ENCODE results near the gene SLC25A21.
"Not testable (repeated sequence)": the region's sequence is repeated elsewhere in the genome, so short reads cannot be mapped to it uniquely, and the experiment has no call there.

Gene SLC25A21

GRCh38 chr14:37172024-37172869 lies at the start of gene SLC25A21:
TSS of gene SLC25A21 (minus strand) at chr14:37172606.
- H3K4me3 ChIP-seq (ENCODE audit: low read depth, low read length), result peak within 1 kb of the TSS; percentile 91

- H3K4me3 ChIP-seq (ENCODE audit: low read depth, low read length), result no peak overlapping the region
Measured at GRCh38 chr14:37221073-37221472, 48.7 kb upstream of the SLC25A21 start.

- H3K4me3 ChIP-seq (ENCODE audit: low read depth, low read length), result no peak overlapping the region
Measured at GRCh38 chr14:37215345-37215744, 42.9 kb upstream of the SLC25A21 start.

GRCh38 chr14:37213016-37213415 lies 40.6 kb upstream of the SLC25A21 start:
- H3K4me3 ChIP-seq (ENCODE audit: low read depth, low read length), result no peak overlapping the region

GRCh38 chr14:37210448-37210847 lies 38.0 kb upstream of the SLC25A21 start:
- H3K4me3 ChIP-seq (ENCODE audit: low read depth, low read length), result no peak overlapping the region

- H3K4me3 ChIP-seq (ENCODE audit: low read depth, low read length), result not testable (repeated sequence)
Measured at GRCh38 chr14:37209617-37210016, 37.2 kb upstream of the SLC25A21 start.

GRCh38 chr14:37205623-37206605 lies 33.5 kb upstream of the SLC25A21 start:
- H3K4me3 ChIP-seq (ENCODE audit: low read depth, low read length), result not testable (repeated sequence)

GRCh38 chr14:37203423-37203822 lies 31.0 kb upstream of the SLC25A21 start:
- no peak overlapping the region for H3K4me3 ChIP-seq (ENCODE audit: low read depth, low read length)

GRCh38 chr14:37202812-37203211 lies 30.4 kb upstream of the SLC25A21 start:
- no peak overlapping the region for H3K4me3 ChIP-seq (ENCODE audit: low read depth, low read length)

GRCh38 chr14:37202265-37202664 lies 29.9 kb upstream of the SLC25A21 start:
- H3K4me3 ChIP-seq (ENCODE audit: low read depth, low read length), result no peak overlapping the region

- H3K4me3 ChIP-seq (ENCODE audit: low read depth, low read length), result no peak overlapping the region
Measured at GRCh38 chr14:37201724-37202123, 29.3 kb upstream of the SLC25A21 start.

- H3K4me3 ChIP-seq (ENCODE audit: low read depth, low read length), result no peak overlapping the region
Measured at GRCh38 chr14:37198907-37199306, 26.5 kb upstream of the SLC25A21 start.

- peak overlapping the region; percentile 77 for H3K4me3 ChIP-seq (ENCODE audit: low read depth, low read length)
Measured at GRCh38 chr14:37198273-37198598, 25.8 kb upstream of the SLC25A21 start.

- peak within 1 kb of the TSS; percentile 77 for H3K4me3 ChIP-seq (ENCODE audit: low read depth, low read length)
Measured at GRCh38 chr14:37197421-37198272, 25.2 kb upstream of the SLC25A21 start, which contains the start of gene MIPOL1. TSS of gene MIPOL1 (plus strand) at chr14:37197937. CDS start at chr14:37247889, 49,952 bp downstream.

GRCh38 chr14:37196604-37197420 lies 24.4 kb upstream of the SLC25A21 start:
- H3K4me3 ChIP-seq (ENCODE audit: low read depth, low read length), result peak overlapping the region; percentile 77

- no peak overlapping the region for H3K4me3 ChIP-seq (ENCODE audit: low read depth, low read length)
Measured at GRCh38 chr14:37195327-37195726, 22.9 kb upstream of the SLC25A21 start.

- no peak overlapping the region for H3K4me3 ChIP-seq (ENCODE audit: low read depth, low read length)
Measured at GRCh38 chr14:37194698-37195097, 22.3 kb upstream of the SLC25A21 start.

- H3K4me3 ChIP-seq (ENCODE audit: low read depth, low read length), result not testable (repeated sequence)
Measured at GRCh38 chr14:37189733-37190132, 17.3 kb upstream of the SLC25A21 start.

GRCh38 chr14:37187840-37188577 lies 15.6 kb upstream of the SLC25A21 start:
- H3K4me3 ChIP-seq (ENCODE audit: low read depth, low read length), result not testable (repeated sequence)

Data from iPS-11a (cell line).